Smooth muscle cell (in vitro differentiated cells): ENCODE measurements around the gene SZT2. TPM values are rescaled to one million over a fixed set of nuclear protein-coding genes. Genes with fewer than 3 reads are reported as not detected.

ENCODE experiments used
- DNase-seq: peaks from one replicate; lab custom pipeline; 2025; ENCODE audit not compliant: unreplicated experiment; lab: John Stamatoyannopoulos, UW
- H2AFZ ChIP-seq: fragments of 200-600 bp; sonication (generic); 2 replicates; pipeline ENCODE4 v1.6.0; 2016; ENCODE audit warnings: antibody characterized with exemption, low read depth, mild to moderate bottlenecking
- H3F3A ChIP-seq: fragments of 200-600 bp; sonication (generic); 2 replicates; pipeline ENCODE4 v1.6.0; 2017; ENCODE audit warnings: antibody characterized with exemption, low read depth
- H3K27ac ChIP-seq: fragments of 200-600 bp; sonication (generic); 2 replicates; pipeline ENCODE4 v1.5.1; 2016; ENCODE audit warnings: low read depth, mild to moderate bottlenecking
- H3K27me3 ChIP-seq: fragments of 200-600 bp; sonication (generic); 2 replicates; pipeline ENCODE4 v1.6.1; 2016; ENCODE audit warnings: low read depth, mild to moderate bottlenecking
- H3K36me3 ChIP-seq: fragments of 200-600 bp; sonication (generic); 2 replicates; pipeline ENCODE4 v1.5.1; 2016; ENCODE audit warnings: low read depth
- H3K4me1 ChIP-seq: fragments of 200-600 bp; sonication (generic); 2 replicates; pipeline ENCODE4 v1.5.1; 2016; ENCODE audit warnings: low read depth
- H3K4me2 ChIP-seq: fragments of 200-600 bp; sonication (generic); 2 replicates; pipeline ENCODE4 v1.6.0; 2016; ENCODE audit warnings: mild to moderate bottlenecking
- H3K4me3 ChIP-seq: fragments of 200-600 bp; sonication (generic); 2 replicates; pipeline ENCODE4 v1.5.1; 2016; ENCODE audit warnings: mild to moderate bottlenecking
- H3K79me2 ChIP-seq: fragments of 200-600 bp; sonication (generic); 2 replicates; pipeline ENCODE4 v1.6.0; 2016; ENCODE audit warnings: low read depth, mild to moderate bottlenecking
- H3K9ac ChIP-seq: fragments of 200-600 bp; sonication (generic); 2 replicates; pipeline ENCODE4 v1.6.0; 2016; ENCODE audit warnings: low read depth
- H3K9me3 ChIP-seq: fragments of 200-600 bp; sonication (generic); replicated peaks from 2 replicates; pipeline ENCODE4 v1.5.1; 2016; ENCODE audit warnings: low read depth
- H4K20me1 ChIP-seq: fragments of 200-600 bp; sonication (generic); 2 replicates; pipeline ENCODE4 v1.6.0; 2016; ENCODE audit warnings: low read depth
- WGBS: methylation state at CpG from one replicate; pipeline ENCODE4 v1.1.7; 2016; ENCODE audit warnings: low lambda C conversion rate; 5-methylcytosine and 5-hydroxymethylcytosine counted together
- polyA plus RNA-seq: library from polyadenylated mRNA; unstranded; fragments of >200 nt; fragmentation: Nextera tagmentation; extraction: Ambion mirVana; gene quantifications from 2 replicates; pipeline ENCODE4 v1.2.1, GENCODE V29; 2016
- total RNA-seq: library from RNA; depleted of rRNA; stranded (reverse); fragments of >200 nt; gene quantifications from 2 replicates; pipeline ENCODE4 v1.2.3, GENCODE V29; 2014
- TF ChIP-seq, protein P1 (sequence below): fragments of 200-600 bp; sonication (generic); IDR thresholded peaks from 2 replicates; pipeline ENCODE4 v1.5.1; 2017; ENCODE audit warnings: borderline replicate concordance, mild to moderate bottlenecking, antibody characterized with exemption; ENCODE audit not compliant: insufficient read depth, poor library complexity, severe bottlenecking

Gene SZT2
- total and polyA plus RNA-seq, 2 experiments from 2014 or later, result 9.0 to 20.8 TPM

DNA sequence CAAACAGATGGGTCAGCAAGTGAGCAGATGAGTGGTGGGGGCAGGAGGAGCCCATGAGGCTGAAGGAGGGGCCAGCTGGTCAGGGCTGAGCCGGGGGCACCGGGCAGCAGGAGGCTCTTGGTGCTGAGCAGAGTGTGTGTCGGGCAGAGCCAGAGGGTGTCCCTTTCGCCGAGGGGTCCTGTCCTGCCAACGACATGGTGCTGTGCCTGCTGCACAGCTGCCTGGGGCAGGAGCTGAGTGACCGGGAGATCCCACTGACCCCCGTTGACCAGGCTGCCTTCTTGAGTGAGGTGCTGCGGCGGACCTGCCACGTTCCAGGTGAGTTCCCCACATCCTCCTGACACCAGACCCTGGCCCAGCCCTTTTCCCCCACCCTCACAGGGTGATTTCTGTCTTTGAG lies 36.5 kb downstream of the SZT2 start:
- H2AFZ ChIP-seq, result no peak overlapping the region
- 87% methylated on average over 11 of the region's 11 CpGs for WGBS
- H3K4me1 ChIP-seq, result no peaks in the 10 kb centered on the region
- no peaks in the 10 kb centered on the region for H4K20me1 ChIP-seq
- H3K4me2 ChIP-seq, result no peak overlapping the region
- TF ChIP-seq, protein P1, sequence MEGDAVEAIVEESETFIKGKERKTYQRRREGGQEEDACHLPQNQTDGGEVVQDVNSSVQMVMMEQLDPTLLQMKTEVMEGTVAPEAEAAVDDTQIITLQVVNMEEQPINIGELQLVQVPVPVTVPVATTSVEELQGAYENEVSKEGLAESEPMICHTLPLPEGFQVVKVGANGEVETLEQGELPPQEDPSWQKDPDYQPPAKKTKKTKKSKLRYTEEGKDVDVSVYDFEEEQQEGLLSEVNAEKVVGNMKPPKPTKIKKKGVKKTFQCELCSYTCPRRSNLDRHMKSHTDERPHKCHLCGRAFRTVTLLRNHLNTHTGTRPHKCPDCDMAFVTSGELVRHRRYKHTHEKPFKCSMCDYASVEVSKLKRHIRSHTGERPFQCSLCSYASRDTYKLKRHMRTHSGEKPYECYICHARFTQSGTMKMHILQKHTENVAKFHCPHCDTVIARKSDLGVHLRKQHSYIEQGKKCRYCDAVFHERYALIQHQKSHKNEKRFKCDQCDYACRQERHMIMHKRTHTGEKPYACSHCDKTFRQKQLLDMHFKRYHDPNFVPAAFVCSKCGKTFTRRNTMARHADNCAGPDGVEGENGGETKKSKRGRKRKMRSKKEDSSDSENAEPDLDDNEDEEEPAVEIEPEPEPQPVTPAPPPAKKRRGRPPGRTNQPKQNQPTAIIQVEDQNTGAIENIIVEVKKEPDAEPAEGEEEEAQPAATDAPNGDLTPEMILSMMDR, result no peak
- H3F3A ChIP-seq, result no peaks in the 10 kb centered on the region
- DNase-seq, result no peak
- H3K79me2 ChIP-seq, result no peaks in the 10 kb centered on the region
- H3K9me3 ChIP-seq, result no peaks in the 10 kb centered on the region
- H3K4me3 ChIP-seq, result no peak overlapping the region
- H3K9ac ChIP-seq, result no peak overlapping the region
- H3K36me3 ChIP-seq, result peaks cover 8% of the 10 kb centered on the region
- H3K27me3 ChIP-seq, result no peaks in the 10 kb centered on the region
- H3K27ac ChIP-seq, result no peak overlapping the region

DNA sequence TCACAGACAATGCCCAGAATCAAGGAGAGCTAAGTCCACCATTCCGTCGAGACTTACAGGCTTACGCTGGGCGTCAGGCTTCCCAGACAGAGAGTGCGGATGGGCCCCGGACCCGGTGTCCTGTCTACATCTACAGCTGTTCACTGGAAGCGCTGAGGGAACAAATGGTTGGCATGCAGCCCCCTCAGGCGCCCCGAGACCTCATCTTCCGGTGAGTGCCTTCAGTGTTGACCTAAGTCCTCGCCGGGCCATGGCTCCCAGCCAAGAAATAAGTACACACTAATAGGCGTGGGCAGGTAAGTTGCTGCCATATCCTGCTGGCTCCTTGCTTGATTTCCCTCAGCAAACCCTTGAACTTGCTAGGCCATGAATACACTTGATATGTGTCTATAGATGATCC lies 37.8 kb downstream of the SZT2 start:
- H3K9me3 ChIP-seq, result no peaks in the 10 kb centered on the region
- H3K79me2 ChIP-seq, result no peaks in the 10 kb centered on the region
- no peak overlapping the region for H3K4me3 ChIP-seq
- H3K27ac ChIP-seq, result no peak overlapping the region
- no peak overlapping the region for H3K9ac ChIP-seq
- no peaks in the 10 kb centered on the region for H3K4me1 ChIP-seq
- 95% methylated on average over 14 of the region's 14 CpGs for WGBS
- no peak for DNase-seq
- no peaks in the 10 kb centered on the region for H3K27me3 ChIP-seq
- H3K4me2 ChIP-seq, result no peak overlapping the region
- H4K20me1 ChIP-seq, result no peaks in the 10 kb centered on the region
- H2AFZ ChIP-seq, result no peak overlapping the region
- H3K36me3 ChIP-seq, result peaks cover 16% of the 10 kb centered on the region
- H3F3A ChIP-seq, result no peaks in the 10 kb centered on the region
- TF ChIP-seq, protein P1, result no peak

DNA sequence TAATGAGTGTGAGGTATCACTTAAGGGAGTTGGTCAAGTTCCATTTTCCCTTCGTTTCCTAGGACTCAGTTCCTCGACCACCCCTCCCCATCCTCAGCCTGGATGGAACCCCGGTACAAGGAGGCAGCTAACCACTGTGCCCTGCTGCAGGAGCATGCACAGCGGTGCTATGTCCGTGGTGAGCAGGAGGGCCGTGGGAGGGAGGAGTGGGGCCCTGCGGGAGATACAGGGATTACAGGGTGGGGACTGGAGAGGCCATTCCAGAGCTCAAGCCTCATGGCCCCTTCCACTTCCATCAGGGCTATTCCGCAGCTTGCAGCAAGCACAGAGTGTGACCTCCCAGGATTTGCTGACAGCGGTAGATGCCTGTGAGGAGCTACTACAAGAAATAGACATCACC lies 38.2 kb downstream of the SZT2 start:
- H3K9ac ChIP-seq, result no peak overlapping the region
- H3K9me3 ChIP-seq, result no peaks in the 10 kb centered on the region
- no peaks in the 10 kb centered on the region for H3K79me2 ChIP-seq
- H2AFZ ChIP-seq, result no peak overlapping the region
- 91% methylated on average over 9 of the region's 9 CpGs for WGBS
- H3K4me2 ChIP-seq, result no peak overlapping the region
- H3F3A ChIP-seq, result no peaks in the 10 kb centered on the region
- TF ChIP-seq, protein P1, result no peak
- no peaks in the 10 kb centered on the region for H3K27me3 ChIP-seq
- H3K27ac ChIP-seq, result no peak overlapping the region
- no peaks in the 10 kb centered on the region for H3K4me1 ChIP-seq
- no peaks in the 10 kb centered on the region for H4K20me1 ChIP-seq
- no peak overlapping the region for H3K4me3 ChIP-seq
- H3K36me3 ChIP-seq, result peaks cover 16% of the 10 kb centered on the region
- no peak for DNase-seq

DNA sequence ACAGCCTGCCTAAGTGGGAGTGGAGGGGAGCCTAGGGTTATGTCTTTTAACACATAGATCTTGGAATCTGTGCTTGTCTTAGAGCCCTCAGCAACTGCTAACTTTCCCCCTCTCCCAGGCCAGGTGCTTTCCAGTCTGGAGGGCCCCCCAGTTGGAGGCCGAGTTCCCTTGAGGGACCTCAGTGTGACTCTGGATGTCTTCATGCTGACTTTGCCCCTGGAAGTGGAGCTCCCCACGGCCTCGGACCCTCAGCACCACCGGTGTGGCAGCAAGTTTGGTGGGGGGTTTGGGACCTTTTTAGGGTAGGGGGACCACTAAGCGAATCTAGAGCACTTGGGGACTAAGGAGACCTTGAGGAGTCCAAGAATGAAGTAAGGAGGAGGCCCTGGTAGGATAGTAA lies 41.1 kb downstream of the SZT2 start:
- no peak overlapping the region for H3K4me2 ChIP-seq
- no peak overlapping the region for H3K4me3 ChIP-seq
- H3K36me3 ChIP-seq, result peaks cover 16% of the 10 kb centered on the region
- H3F3A ChIP-seq, result no peaks in the 10 kb centered on the region
- H3K27ac ChIP-seq, result no peak overlapping the region
- H4K20me1 ChIP-seq, result no peaks in the 10 kb centered on the region
- H3K9ac ChIP-seq, result no peak overlapping the region
- no peaks in the 10 kb centered on the region for H3K4me1 ChIP-seq
- TF ChIP-seq, protein P1, result no peak
- no peaks in the 10 kb centered on the region for H3K9me3 ChIP-seq
- 99% methylated on average over 5 of the region's 5 CpGs for WGBS
- no peak overlapping the region for H2AFZ ChIP-seq
- DNase-seq, result no peak
- no peaks in the 10 kb centered on the region for H3K79me2 ChIP-seq
- no peaks in the 10 kb centered on the region for H3K27me3 ChIP-seq
